Muscle layer of duodenum (tissue), 2 donors: ENCODE data around the gene CAMK1D.

Source experiments
- H3K27ac ChIP-seq: one replicate; pipeline ENCODE4 v1.7.0; 2013; ENCODE audit warnings: mild to moderate bottlenecking, low read length
- H3K27me3 ChIP-seq: one replicate; pipeline ENCODE4 v1.7.0; 2013; ENCODE audit warnings: low read depth, mild to moderate bottlenecking, control low read depth, low read length
- H3K36me3 ChIP-seq, 2 donors: one replicate each; pipeline ENCODE4 v1.7.0; 2013; ENCODE audit warnings: low read length in 2 of 2, control low read depth in 1 of 2, mild to moderate bottlenecking in 1 of 2; ENCODE audit not compliant: insufficient read depth in 2 of 2, control insufficient read depth in 1 of 2
- H3K4me1 ChIP-seq, 2 donors: one replicate each; pipeline ENCODE4 v1.7.0; 2013; ENCODE audit warnings: low read length in 2 of 2, mild to moderate bottlenecking in 2 of 2, control low read depth in 1 of 2, moderate library complexity in 1 of 2; ENCODE audit not compliant: insufficient read depth in 2 of 2, control insufficient read depth in 1 of 2
- H3K4me3 ChIP-seq, 2 donors: one replicate each; pipeline ENCODE4 v1.7.0; 2013; ENCODE audit warnings: low read length in 2 of 2, low read depth in 1 of 2, mild to moderate bottlenecking in 1 of 2
- H3K9me3 ChIP-seq, 2 donors: one replicate each; pipeline ENCODE4 v1.7.0; 2013; ENCODE audit warnings: low read length in 2 of 2, control low read depth in 1 of 2, mild to moderate bottlenecking in 1 of 2; ENCODE audit not compliant: control insufficient read depth in 1 of 2
- donor health status: healthy.

The CAMK1D gene

GRCh38 chr10:12583891-12584595, 234.7 kb downstream of the CAMK1D start:
- H3K27me3 ChIP-seq, result no peaks in the 10 kb centered on the region
- no peaks in the 10 kb centered on the region for H3K36me3 ChIP-seq
- no peaks in the 10 kb centered on the region for H3K9me3 ChIP-seq
- H3K4me3 ChIP-seq, result no peak overlapping the region
- H3K4me1 ChIP-seq, result peaks cover 0 to 17% of the 10 kb centered on the region in 2 donors
- H3K27ac ChIP-seq, result no peak overlapping the region

GRCh38 chr10:12586741-12587140, 237.4 kb downstream of the CAMK1D start:
- Histone ChIP-seq H3K4me1 (peaks cover 0 to 10% of the 10 kb centered on the region in 2 donors), H3K36me3 (no peaks in the 10 kb centered on the region)

GRCh38 chr10:12587451-12587888, 238.1 kb downstream of the CAMK1D start:
- H3K27me3 ChIP-seq, result no peaks in the 10 kb centered on the region
- H3K4me3 ChIP-seq, result no peak overlapping the region
- no peaks in the 10 kb centered on the region for H3K9me3 ChIP-seq
- H3K27ac ChIP-seq, result no peak overlapping the region
- no peaks in the 10 kb centered on the region for H3K36me3 ChIP-seq
- peaks cover 0 to 10% of the 10 kb centered on the region in 2 donors for H3K4me1 ChIP-seq

More at GRCh38 chr10:12586741-12587140, 237.4 kb downstream of the CAMK1D start:
- H3K4me3 ChIP-seq, result no peak overlapping the region
- no peaks in the 10 kb centered on the region for H3K9me3 ChIP-seq
- no peaks in the 10 kb centered on the region for H3K27me3 ChIP-seq
- no peak overlapping the region for H3K27ac ChIP-seq

GRCh38 chr10:12588091-12588860, 238.9 kb downstream of the CAMK1D start:
- Histone ChIP-seq H3K27ac (no peak overlapping the region), H3K36me3 (no peaks in the 10 kb centered on the region), H3K27me3 (no peaks in the 10 kb centered on the region), H3K4me3 (no peak overlapping the region), H3K4me1 (peaks cover 0 to 10% of the 10 kb centered on the region in 2 donors), H3K9me3 (no peaks in the 10 kb centered on the region)

GRCh38 chr10:12589291-12589690, 239.9 kb downstream of the CAMK1D start:
- Histone ChIP-seq H3K27ac (no peak overlapping the region), H3K27me3 (no peaks in the 10 kb centered on the region), H3K4me3 (no peak overlapping the region), H3K9me3 (no peaks in the 10 kb centered on the region), H3K36me3 (no peaks in the 10 kb centered on the region), H3K4me1 (peaks cover 0 to 10% of the 10 kb centered on the region in 2 donors)

GRCh38 chr10:12589791-12590190, 240.4 kb downstream of the CAMK1D start:
- H3K4me1 ChIP-seq, result peaks cover 0 to 10% of the 10 kb centered on the region in 2 donors
- no peaks in the 10 kb centered on the region for H3K27me3 ChIP-seq
- H3K9me3 ChIP-seq, result no peaks in the 10 kb centered on the region
- no peaks in the 10 kb centered on the region for H3K36me3 ChIP-seq
- no peak overlapping the region for H3K4me3 ChIP-seq
- H3K27ac ChIP-seq, result no peak overlapping the region

GRCh38 chr10:12590675-12591659, 241.6 kb downstream of the CAMK1D start:
- Histone ChIP-seq H3K27ac (no peak overlapping the region), H3K4me3 (no peak overlapping the region), H3K27me3 (no peaks in the 10 kb centered on the region), H3K4me1 (peaks cover 0 to 10% of the 10 kb centered on the region in 2 donors), H3K9me3 (no peaks in the 10 kb centered on the region), H3K36me3 (no peaks in the 10 kb centered on the region)

GRCh38 chr10:12592967-12593366, 243.6 kb downstream of the CAMK1D start:
- H3K9me3 ChIP-seq, result no peaks in the 10 kb centered on the region
- peaks cover 0 to 10% of the 10 kb centered on the region in 2 donors for H3K4me1 ChIP-seq
- no peak overlapping the region for H3K4me3 ChIP-seq
- no peaks in the 10 kb centered on the region for H3K27me3 ChIP-seq
- H3K36me3 ChIP-seq, result no peaks in the 10 kb centered on the region
- no peak overlapping the region for H3K27ac ChIP-seq

- Histone ChIP-seq H3K27me3 (no peaks in the 10 kb centered on the region), H3K9me3 (no peaks in the 10 kb centered on the region), H3K4me1 (no peaks in the 10 kb centered on the region), H3K27ac (no peak overlapping the region), H3K4me3 (no peak overlapping the region), H3K36me3 (no peaks in the 10 kb centered on the region)
Observed at GRCh38 chr10:12594448-12594944, 245.1 kb downstream of the CAMK1D start.

GRCh38 chr10:12595936-12596576, 246.7 kb downstream of the CAMK1D start:
- Histone ChIP-seq H3K27me3 (no peaks in the 10 kb centered on the region), H3K27ac (no peak overlapping the region), H3K4me3 (no peak overlapping the region), H3K9me3 (no peaks in the 10 kb centered on the region), H3K36me3 (no peaks in the 10 kb centered on the region), H3K4me1 (no peaks in the 10 kb centered on the region)
